Neural progenitor cell (in vitro differentiated cells): ENCODE results near the gene PDLIM5.

Experiments
- CTCF ChIP-seq: fragments of 200-600 bp; sonication (generic); IDR thresholded peaks from 2 replicates; pipeline ENCODE4 v1.5.1; 2017; ENCODE audit warnings: antibody characterized with exemption, mild to moderate bottlenecking
- EZH2phosphoT487 ChIP-seq: fragments of 200-600 bp; sonication (generic); IDR thresholded peaks from 2 replicates; pipeline ENCODE4 v1.6.1; 2017; ENCODE audit warnings: antibody characterized with exemption

GRCh38 chr4:94516999-94517398, 65.3 kb downstream of the PDLIM5 start:
- TF ChIP-seq EZH2phosphoT487 = no peak
- no peak for TF ChIP-seq CTCF
